GM20000 (cell line): ENCODE measurements around the gene S1PR2.

Experiments
- DNase-seq: peaks from one replicate; pipeline ENCODE4 v3.0.0; 2012; ENCODE audit warnings: low spot score
- TF ChIP-seq, protein P1 (sequence below): IDR thresholded peaks from 2 replicates; pipeline ENCODE4 v1.5.1; 2012; ENCODE audit warnings: mild to moderate bottlenecking, control low read depth; ENCODE audit errors: extremely low read depth, missing control alignments

S1PR2 gene

DNA sequence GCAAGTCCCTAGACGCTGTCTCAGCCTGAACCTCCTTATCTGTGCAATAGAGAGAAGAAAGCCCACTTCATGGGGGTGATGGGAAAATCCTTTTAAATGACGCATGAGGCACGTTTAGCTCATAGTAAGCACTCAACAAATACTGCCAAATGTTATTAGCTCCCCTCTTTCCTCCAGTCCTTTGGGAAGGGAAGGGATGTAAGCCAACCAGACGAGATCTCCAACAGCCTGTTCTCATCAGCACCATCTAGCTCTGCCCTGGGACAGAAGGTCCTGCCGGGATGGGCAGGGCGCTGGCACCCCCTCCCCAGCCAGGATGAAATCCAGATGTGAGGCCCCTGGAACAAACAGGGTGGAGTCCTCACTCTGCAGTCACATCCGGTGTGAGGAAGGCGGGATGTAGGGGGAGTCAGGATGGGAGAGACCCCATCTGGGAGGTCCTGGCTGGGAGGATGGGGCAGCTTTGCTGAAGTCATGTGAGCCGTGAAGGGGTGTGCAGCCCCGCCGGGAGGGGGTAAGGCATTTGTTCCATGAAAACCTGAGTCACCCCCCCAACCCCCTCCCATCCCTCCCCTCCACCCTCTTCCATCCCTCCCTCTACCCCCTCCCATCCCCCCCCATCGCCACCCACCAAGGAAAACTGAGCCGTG lies 4.6 kb downstream of the S1PR2 start:
- TF ChIP-seq, protein P1, sequence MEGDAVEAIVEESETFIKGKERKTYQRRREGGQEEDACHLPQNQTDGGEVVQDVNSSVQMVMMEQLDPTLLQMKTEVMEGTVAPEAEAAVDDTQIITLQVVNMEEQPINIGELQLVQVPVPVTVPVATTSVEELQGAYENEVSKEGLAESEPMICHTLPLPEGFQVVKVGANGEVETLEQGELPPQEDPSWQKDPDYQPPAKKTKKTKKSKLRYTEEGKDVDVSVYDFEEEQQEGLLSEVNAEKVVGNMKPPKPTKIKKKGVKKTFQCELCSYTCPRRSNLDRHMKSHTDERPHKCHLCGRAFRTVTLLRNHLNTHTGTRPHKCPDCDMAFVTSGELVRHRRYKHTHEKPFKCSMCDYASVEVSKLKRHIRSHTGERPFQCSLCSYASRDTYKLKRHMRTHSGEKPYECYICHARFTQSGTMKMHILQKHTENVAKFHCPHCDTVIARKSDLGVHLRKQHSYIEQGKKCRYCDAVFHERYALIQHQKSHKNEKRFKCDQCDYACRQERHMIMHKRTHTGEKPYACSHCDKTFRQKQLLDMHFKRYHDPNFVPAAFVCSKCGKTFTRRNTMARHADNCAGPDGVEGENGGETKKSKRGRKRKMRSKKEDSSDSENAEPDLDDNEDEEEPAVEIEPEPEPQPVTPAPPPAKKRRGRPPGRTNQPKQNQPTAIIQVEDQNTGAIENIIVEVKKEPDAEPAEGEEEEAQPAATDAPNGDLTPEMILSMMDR: no peak
- DNase-seq: no peak

DNA sequence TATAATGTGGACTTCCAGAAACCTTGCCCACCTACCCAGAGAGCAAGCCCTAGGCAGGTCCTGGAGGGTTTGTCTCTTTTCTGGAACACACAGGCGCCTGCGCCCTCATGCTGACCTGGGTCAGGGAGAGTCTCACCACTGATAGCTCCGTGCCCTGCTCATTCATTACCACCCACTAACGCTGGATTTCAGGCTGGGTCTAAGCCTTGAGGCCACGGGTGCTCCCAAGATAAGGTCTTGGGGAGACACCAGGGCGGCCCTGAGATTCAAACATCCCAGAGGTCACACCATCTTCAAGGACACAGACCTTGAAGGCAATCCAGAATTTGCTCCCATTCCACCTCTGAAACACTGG lies 5.1 kb downstream of the S1PR2 start:
- TF ChIP-seq, protein P1: no peak
- DNase-seq: no peak

DNA sequence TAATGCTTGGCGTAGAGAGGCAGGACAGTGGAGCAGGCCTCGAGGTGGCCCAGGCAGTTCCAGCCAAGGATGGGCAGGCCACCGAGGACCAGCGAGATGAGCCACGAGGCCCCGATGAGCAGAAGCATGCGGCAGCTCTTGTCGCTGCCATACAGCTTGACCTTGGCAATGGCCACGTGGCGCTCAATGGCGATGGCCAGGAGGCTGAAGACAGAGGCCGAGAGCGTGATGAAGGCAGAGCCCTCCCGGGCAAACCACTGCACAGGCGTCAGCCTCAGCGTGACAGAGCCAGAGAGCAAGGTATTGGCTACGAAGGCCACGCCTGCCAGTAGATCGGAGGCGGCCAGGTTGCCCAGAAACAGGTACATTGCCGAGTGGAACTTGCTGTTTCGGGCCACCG lies 6.8 kb downstream of the S1PR2 start:
- TF ChIP-seq, protein P1: no peak
- no peak for DNase-seq

DNA sequence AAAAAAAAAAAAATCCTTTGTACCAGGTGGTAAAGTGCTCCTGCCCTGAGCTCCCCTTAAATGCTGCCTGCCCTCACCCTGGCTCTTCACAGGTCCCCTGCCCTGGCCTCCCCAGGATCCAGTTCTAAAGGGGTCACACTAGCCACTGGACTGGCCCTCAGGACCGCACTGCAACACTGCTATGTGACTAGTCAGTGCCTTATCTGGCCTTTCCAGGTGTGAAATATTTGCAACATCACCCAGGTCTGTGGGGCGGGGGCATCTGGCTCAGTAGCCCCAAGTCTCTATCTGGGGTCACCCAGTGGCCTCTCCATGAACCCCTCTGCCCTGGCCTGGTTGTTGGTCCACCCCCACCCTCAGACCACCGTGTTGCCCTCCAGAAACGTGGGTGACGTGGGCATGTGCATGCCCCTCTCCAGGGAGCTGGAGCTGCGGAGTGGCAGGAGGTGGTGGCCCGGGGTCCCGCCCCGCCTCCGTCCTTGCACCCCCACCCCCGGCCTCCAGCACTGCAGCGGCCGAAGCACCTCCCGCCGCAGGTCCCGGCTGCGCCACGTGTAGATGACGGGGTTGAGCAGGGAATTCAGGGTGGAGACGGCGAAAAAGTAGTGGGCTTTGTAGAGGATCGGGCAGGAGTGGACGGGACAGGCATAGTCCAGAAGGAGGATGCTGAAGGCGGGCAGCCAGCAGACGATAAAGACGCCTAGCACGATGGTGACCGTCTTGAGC lies 7.5 kb downstream of the S1PR2 start:
- no peak for DNase-seq
- TF ChIP-seq, protein P1: no peak

DNA sequence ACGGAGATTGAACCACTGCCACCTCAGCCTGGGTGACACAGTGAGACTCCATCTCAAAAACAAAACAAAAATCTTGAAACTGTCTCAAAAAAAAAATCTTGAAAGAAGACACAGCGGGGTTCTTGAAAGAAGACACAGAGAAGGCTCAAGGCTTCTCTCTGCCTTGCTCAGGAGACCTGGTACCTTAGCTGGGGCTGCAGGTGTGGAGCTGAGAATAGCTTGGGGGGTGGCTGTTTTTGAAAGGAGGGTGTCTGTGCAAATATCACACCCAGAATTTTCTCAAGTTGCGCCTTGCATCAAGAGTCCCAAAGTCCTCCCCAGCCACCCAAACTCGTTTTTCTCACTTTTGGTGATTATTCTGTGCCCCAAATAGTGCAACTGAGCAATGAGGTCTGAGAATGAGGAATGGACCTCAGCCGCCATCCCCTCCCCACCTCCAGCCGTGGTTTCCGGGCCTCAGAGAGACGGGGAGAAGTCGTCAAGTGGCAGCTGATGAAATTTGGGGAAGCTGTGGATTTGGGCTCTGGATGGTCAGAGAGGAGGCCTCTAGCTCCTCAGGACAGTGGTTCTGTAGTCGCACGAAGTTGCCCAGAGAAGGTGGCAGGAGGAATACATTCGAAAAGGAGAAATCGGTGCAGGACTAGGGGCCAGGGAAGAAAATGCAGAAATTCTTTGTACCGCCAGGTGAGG lies 8.8 kb downstream of the S1PR2 start:
- TF ChIP-seq, protein P1: no peak

DNA sequence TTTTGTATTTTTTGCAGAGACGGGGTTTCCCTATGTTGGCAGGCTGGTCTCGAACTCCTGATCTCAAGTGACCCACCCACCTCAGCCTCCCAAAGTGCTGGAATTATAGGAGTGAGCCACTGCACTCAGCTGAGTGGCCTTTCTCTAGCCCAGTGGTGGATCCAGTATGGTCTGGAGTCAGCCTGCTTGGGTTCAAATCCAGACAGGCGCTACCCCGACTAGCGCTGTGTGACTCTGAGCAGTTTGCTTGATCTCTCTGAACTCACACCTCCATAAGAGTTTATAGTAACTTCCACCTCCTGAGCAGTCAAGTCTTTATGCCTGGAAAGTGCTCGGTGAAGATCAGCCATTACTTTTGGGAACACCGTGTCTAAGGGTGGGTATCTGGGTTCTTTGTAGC lies 10.4 kb downstream of the S1PR2 start:
- TF ChIP-seq, protein P1: no peak
- no peak for DNase-seq

More for the DNA sequence above, 8.8 kb downstream of the S1PR2 start:
- DNase-seq: no peak

DNA sequence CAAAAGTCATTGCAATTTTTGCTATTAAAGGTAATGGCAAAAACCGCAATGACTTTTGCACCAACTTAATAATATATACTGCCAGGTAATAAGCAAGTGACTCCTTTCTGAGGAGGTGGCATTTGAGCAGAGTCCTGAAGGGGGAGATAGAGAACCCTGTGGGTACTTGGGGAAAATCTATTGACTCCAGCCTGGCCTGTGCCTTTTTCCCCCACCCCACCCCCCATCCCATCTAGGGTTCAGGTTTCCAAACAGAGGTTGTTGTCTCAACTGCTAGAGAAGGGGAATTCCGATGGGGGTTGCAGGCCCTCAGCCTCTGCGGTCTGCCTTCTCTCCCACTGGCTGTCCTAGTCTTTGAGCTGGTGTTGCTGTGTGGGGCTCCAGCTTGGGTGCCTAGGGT lies 11.5 kb downstream of the S1PR2 start:
- DNase-seq: peak; percentile 78
- TF ChIP-seq, protein P1: peak; percentile 36
